DMS53 treated with DMSO at 0.1 percent for 48 hours (cell line): Measurements from ENCODE around the gene EGFL7.

Experiments
- DNase-seq: peaks from one replicate; lab custom pipeline; 2025; ENCODE audit not compliant: unreplicated experiment; lab: John Stamatoyannopoulos, UW

Gene EGFL7

GRCh38 chr9:136643596-136644342 lies 18.9 kb upstream of the EGFL7 start:
- DNase-seq = no peak

GRCh38 chr9:136644343-136644592 lies 18.4 kb upstream of the EGFL7 start:
- no peak for DNase-seq

- DNase-seq = peak; percentile 53
These were observed 17.9 kb upstream of the EGFL7 start for GRCh38 chr9:136644593-136645351.

- no peak for DNase-seq
These were observed 17.3 kb upstream of the EGFL7 start for GRCh38 chr9:136645352-136645902.

- no peak for DNase-seq
These were observed 16.6 kb upstream of the EGFL7 start for GRCh38 chr9:136645903-136646754.

- no peak for DNase-seq
These were observed 15.6 kb upstream of the EGFL7 start for GRCh38 chr9:136646827-136647711.

GRCh38 chr9:136648751-136649150 lies 14.0 kb upstream of the EGFL7 start:
- DNase-seq = no peak

GRCh38 chr9:136650021-136650420 lies 12.7 kb upstream of the EGFL7 start:
- no peak for DNase-seq

GRCh38 chr9:136650648-136651047 lies 12.1 kb upstream of the EGFL7 start:
- DNase-seq = no peak

GRCh38 chr9:136651860-136652259 lies 10.9 kb upstream of the EGFL7 start:
- DNase-seq = no peak

- DNase-seq = no peak
These were observed 9.2 kb upstream of the EGFL7 start for GRCh38 chr9:136653323-136654079.

- no peak for DNase-seq
These were observed 7.7 kb upstream of the EGFL7 start for GRCh38 chr9:136654820-136655535.

GRCh38 chr9:136655536-136656182 lies 7.1 kb upstream of the EGFL7 start:
- DNase-seq = no peak

- no peak for DNase-seq
These were observed 6.5 kb upstream of the EGFL7 start for GRCh38 chr9:136656183-136656738.

- no peak for DNase-seq
These were observed 5.7 kb upstream of the EGFL7 start for GRCh38 chr9:136656795-136657611.

GRCh38 chr9:136657974-136658848 lies 4.5 kb upstream of the EGFL7 start:
- no peak for DNase-seq
